ENCODE data around the gene WDR70. TPM values are rescaled to one million over a fixed set of nuclear protein-coding genes. Genes with fewer than 3 reads are reported as not detected.
"Not testable (repeated sequence)": the region's sequence is repeated elsewhere in the genome, so short reads cannot be mapped to it uniquely, and the experiment has no call there.

WDR70 gene
- total and polyA plus RNA-seq, 12 donors = 9.2 to 26.0 (median 18.4) TPM

DNA sequence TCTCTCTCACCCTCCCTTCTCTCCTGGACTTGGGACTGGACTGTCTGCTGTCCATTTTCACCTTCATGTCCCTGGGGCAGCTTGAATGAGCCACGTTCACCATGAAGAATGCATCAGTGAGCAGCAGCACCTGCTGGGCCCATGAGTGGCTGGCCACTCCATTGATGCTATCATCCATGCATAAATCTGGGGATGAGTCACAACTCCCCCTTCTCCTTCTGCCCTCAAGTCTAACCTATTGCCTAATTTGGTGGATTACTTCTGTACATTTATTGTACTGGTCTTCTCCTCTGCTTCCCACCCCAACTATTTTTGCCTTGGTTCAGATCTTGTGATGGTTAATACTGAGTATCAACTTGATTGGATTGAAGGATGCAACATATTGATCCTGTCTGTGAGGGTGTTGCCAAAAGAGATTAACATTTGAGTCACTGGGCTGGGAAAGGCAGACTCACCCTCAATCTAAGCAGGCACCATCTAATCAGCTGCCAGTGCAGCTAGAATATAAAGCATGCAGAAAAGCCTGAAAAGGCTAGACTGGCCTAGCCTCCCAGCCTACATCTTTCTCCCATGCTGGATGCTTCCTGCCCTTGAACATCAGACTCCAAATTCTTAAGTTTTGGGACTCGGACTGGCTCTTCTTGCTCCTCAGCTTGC lies 414.0 kb downstream of the WDR70 start:
- TF ChIP-seq, protein P1, sequence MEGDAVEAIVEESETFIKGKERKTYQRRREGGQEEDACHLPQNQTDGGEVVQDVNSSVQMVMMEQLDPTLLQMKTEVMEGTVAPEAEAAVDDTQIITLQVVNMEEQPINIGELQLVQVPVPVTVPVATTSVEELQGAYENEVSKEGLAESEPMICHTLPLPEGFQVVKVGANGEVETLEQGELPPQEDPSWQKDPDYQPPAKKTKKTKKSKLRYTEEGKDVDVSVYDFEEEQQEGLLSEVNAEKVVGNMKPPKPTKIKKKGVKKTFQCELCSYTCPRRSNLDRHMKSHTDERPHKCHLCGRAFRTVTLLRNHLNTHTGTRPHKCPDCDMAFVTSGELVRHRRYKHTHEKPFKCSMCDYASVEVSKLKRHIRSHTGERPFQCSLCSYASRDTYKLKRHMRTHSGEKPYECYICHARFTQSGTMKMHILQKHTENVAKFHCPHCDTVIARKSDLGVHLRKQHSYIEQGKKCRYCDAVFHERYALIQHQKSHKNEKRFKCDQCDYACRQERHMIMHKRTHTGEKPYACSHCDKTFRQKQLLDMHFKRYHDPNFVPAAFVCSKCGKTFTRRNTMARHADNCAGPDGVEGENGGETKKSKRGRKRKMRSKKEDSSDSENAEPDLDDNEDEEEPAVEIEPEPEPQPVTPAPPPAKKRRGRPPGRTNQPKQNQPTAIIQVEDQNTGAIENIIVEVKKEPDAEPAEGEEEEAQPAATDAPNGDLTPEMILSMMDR (IDR thresholded peaks at IDR 0.05) = no peak
- Histone ChIP-seq H3K4me3 (no peak overlapping the region), H3K27me3 (no peaks in the 10 kb centered on the region), H3K9me3 (peaks cover 0 to 47% (median 5%) of the 10 kb centered on the region in 11 donors), H3K36me3 (no peaks in the 10 kb centered on the region), H3K27ac (no peak overlapping the region), H3K4me1 (no peaks in the 10 kb centered on the region)
- intact Hi-C loops (cut with DNase I) = no loop called here
- 75% methylated on average over 2 of the region's 2 CpGs for WGBS, 2 donors
- no peak for ATAC-seq
- no peak for DNase-seq

DNA sequence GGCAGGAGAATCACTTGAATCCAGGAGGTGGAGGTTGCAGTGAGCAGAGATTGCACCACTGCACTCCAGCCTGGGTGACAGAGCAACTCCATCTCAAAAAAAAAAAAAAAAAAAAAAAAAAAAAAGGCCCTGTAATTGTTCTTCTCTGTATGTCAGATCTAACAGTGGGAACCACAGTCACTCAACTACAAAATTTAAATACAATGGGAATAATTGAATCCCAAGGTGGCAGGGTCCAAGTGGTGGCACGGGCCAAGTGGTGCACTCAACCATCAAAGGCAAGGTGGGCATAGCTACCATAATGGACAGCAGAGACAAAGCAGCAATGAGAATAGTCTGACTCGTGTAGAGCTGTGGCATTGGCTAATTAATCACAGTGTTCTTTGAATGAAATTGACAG lies 416.2 kb downstream of the WDR70 start:
- peaks cover 0 to 47% (median 5%) of the 10 kb centered on the region in 11 donors for H3K9me3 ChIP-seq
- H3K4me3 ChIP-seq; H3K36me3 ChIP-seq; H3K27ac ChIP-seq; ATAC-seq; H3K4me1 ChIP-seq; H3K27me3 ChIP-seq; intact Hi-C loops (cut with DNase I); DNase-seq: not testable (repeated sequence)
- 60 to 66% methylated on average over 2 of the region's 2 CpGs for WGBS, 2 donors

DNA sequence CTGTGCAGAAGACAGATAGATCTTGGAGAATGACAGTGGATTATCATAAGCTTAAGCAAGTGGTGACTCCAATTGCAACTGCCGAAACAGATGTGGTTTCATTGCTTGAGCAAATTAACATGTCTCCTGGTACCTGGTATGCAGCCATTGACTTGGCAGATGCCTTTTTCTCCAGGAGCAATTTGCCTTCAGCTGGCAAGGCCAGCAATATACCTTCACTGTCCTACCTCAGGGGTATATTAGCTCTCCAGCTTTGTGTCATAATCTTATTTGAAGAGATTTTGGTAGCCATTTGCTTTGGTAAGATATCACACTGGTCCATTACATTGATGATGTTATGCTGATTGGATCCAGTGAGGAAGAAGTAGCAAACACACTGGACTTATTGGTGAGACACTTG lies 417.3 kb downstream of the WDR70 start:
- intact Hi-C loops (cut with DNase I); ATAC-seq: not testable (repeated sequence)

DNA sequence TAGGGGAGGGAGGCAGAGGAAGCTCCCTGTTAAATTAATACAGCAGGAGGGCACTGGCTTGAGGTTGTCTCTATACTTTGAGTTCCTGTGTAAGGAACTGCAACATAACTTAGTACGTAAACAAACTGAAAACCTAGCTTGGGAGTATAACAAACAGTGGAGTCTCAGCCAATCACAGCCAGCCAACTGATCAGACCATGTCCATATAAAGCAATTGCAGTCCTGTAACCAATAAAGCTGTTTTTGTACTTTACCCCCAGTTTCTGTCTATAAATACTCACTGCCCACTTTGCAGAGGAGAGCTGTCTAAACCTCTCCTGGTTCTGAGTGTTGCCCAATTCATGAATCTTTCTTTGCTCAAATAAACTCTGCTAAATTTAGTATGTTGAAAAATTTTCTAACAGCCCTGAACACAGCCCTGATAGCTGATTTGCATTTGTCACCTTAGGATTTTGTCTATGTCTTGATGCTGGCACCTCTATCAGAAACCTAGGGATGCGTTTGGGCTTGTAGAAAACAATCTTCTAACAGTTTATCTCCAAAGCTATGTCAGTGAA lies 420.8 kb downstream of the WDR70 start:
- peaks cover 0 to 4% (median 0%) of the 10 kb centered on the region in 7 donors for H3K27me3 ChIP-seq
- no peaks in the 10 kb centered on the region for H3K36me3 ChIP-seq
- H3K4me1 ChIP-seq = no peaks in the 10 kb centered on the region
- H3K27ac ChIP-seq = no peak overlapping the region
- intact Hi-C loops (cut with DNase I) = no loop called here
- H3K9me3 ChIP-seq = peaks cover 0 to 25% (median 2%) of the 10 kb centered on the region in 11 donors
- H3K4me3 ChIP-seq = no peak overlapping the region
- no peak for ATAC-seq
- WGBS, 2 donors = 78 to 80% methylated on average over 2 of the region's 2 CpGs
- no peak for DNase-seq
- TF ChIP-seq, protein P1 (IDR thresholded peaks at IDR 0.05) = no peak

More for the DNA sequence above, 417.3 kb downstream of the WDR70 start:
- not testable (repeated sequence) for H3K36me3 ChIP-seq, H3K27me3 ChIP-seq, H3K27ac ChIP-seq, H3K4me3 ChIP-seq, DNase-seq, H3K4me1 ChIP-seq
- H3K9me3 ChIP-seq = peaks cover 0 to 47% (median 5%) of the 10 kb centered on the region in 11 donors
- 95 to 96% methylated on average over 1 of the region's 1 CpG for WGBS, 2 donors

DNA sequence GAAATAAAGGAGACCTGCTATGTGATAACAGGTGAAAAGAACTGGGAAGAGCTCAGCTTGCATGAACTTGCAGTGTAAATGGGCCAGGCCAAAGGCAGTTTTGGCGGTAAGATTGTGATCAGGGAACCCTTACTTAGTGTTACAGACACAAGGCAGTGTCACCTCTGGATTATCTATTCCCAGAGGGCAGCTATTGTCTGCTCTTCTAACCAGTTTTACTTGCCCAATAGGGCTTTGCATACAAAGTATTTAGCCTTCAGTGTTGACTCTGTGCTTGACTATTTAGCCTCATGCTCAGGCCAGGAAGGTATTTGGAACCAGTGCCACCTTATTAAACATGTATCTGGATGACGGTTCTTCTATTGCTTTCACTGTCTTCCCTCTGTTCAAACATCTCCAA lies 422.4 kb downstream of the WDR70 start:
- H3K4me1 ChIP-seq = no peaks in the 10 kb centered on the region
- peaks cover 0 to 8% (median 0%) of the 10 kb centered on the region in 7 donors for H3K27me3 ChIP-seq
- no peak overlapping the region for H3K27ac ChIP-seq
- H3K36me3 ChIP-seq = no peaks in the 10 kb centered on the region
- no peak for ATAC-seq
- no peak for DNase-seq
- WGBS, 2 donors = 82 to 84% methylated on average over 2 of the region's 2 CpGs
- TF ChIP-seq, protein P1 (IDR thresholded peaks at IDR 0.05) = no peak
- intact Hi-C loops (cut with DNase I) = no loop called here
- peaks cover 0 to 10% (median 0%) of the 10 kb centered on the region in 11 donors for H3K9me3 ChIP-seq
- no peak overlapping the region for H3K4me3 ChIP-seq

Other genes with a start within 250 kb of the WDR70 start
- 10 to 100 TPM in 4 of 10 donors, 1 to 10 TPM in 6; 7.7 to 13.5 (median 9.7) TPM for gene CPLANE1, start 129.9 kb upstream of the WDR70 start, total RNA-seq
- 1 to 10 TPM; 1.4 to 5.0 TPM for gene CPLANE1, start 129.9 kb upstream of the WDR70 start, polyA plus RNA-seq
- gene NUP155, start 8.2 kb upstream of the WDR70 start, total RNA-seq = 10 to 100 TPM; 10.4 to 16.0 (median 13.9) TPM
- gene NUP155, start 8.2 kb upstream of the WDR70 start, polyA plus RNA-seq = 1 to 10 TPM; 2.2 to 4.2 TPM